A673 (cell line): Measurements from ENCODE around the gene SLC9A8.

Experiments used
- CTCF ChIP-seq: fragments of 300-800, 200-600 bp; sonication (generic); conservative IDR thresholded peaks from 2 replicates; pipeline ENCODE4 v1.5.1; 2017; ENCODE audit warnings: low read depth, mild to moderate bottlenecking, antibody characterized with exemption, low read length, moderate library complexity, mixed read lengths
- EZH2 ChIP-seq: fragments of 200-600 bp; sonication (generic); IDR thresholded peaks from 2 replicates; pipeline ENCODE4 v1.6.1; 2017; ENCODE audit warnings: borderline replicate concordance, low read depth, mild to moderate bottlenecking, mixed read lengths, antibody characterized with exemption, low read length; ENCODE audit not compliant: poor library complexity, severe bottlenecking

DNA sequence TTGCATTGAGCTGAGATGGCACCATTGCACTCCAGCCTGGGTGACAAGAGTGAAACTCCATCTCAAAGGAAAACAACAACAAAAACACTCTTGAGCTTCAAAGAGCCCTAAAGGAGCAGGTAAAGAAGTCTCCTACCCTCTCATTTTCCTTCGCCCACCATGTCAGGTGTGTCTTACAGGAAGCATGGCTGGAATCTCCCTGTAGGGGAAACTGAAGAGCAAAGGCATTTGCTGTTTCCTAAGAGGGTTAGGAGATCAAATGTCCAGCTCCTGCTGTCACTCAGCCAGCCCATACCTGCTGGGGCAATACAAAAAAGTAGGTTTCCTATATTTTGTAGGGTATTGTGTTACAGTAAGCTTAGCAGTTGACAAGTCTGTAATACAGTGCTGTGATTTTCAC is 59.4 kb downstream of the SLC9A8 start:
- TF ChIP-seq CTCF = no peak
- TF ChIP-seq EZH2 = no peak
